ENCODE measurements around the gene WTAP.
"Not testable (repeated sequence)": the region's sequence is repeated elsewhere in the genome, so short reads cannot be mapped to it uniquely, and the experiment has no call there.

The WTAP gene

DNA sequence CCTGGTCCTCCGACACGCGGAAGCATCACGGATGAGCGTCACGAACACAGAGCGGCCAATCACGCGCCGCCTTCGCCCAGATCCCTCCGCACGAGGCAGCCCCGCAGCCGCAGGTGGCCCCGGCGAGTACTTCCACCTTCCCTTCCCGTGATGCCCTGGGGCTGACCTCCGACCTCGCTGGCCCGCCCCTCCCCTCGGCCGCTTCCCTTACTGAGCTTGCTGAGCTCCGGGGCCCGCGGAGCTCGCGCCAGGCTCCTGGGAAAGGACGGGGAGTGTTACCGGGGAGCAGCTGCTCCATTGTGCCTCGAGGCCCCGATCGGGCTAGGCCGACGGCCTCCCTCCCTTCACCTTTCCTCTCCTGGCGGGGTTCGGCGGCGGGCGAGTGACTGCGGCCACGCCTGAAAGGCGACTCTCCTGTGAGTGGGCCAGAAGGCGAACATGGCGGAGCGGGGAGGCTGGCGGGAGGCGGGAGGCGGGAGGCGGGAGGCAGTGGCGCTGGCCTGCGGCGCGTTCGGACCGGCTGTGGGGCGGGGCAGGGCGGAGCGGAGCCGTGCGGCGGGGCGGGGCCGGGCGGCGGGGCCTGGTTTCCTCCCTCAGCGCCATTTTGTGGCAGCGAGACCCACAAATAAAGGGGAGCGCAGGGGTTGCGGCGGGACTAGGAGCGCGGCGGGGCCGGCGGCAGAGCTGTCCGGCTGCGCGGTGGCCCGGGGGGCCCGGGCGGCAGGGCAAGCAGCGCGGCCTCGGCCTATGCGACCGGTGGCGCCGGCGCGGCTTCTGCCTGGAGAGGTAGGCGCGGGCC, at the start of gene WTAP:
TSS of gene WTAP (plus strand) at position 589 of the 799 bp plus-strand sequence. CDS start 8,760 bp downstream, outside the sequence.
- peak; percentile 90 for DNase-seq

DNA sequence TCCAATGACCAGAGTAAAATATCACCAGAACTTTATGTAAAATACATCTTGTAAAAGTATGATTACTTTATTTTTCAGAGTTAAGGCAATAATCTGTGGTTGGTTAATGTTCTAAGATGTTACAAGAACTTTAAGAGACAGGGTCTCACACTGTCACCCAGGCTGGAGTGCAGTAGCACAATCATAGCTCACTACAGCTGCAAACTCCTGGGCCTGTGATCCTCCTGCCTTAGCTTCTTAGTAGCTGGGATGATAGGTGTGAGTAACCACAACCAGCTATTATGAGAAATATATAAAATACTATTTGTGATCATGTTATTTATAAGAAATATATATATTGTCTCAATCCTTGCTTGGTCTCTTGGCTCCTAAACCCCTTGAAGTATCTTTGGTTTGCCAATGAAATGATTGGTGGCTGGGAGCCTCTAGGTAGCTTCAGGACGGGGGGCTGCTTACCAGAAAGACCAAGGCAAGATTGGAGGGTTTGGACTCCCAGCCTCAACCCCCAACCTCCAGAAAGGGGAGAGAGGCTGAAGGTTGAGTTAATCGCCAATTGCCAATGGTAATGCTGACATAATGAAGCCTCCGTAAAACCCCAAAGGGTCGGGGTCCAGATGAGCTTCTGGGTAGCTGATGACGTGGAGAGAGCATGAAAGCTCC, 49.7 kb upstream of the WTAP start:
- DNase-seq: no peak

DNA sequence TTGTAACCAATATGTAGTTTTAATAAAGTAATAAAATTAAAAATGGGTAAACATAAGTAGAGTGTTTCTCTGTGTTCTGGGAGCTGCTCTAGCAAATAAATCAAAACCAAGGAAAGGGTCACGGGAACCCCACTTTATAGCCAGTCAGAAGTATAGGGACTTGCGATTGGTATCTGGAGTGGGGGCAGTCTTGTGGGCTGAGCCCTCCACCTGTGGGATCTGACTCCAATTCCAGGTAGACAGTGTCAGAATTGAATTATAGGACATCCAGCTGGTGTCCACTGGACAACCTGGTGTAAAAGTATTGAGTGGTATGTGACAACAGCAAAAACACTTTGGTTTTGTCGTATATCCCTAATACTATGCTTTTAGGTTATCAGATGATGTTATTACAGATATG, 48.7 kb upstream of the WTAP start:
- no peak for DNase-seq

DNA sequence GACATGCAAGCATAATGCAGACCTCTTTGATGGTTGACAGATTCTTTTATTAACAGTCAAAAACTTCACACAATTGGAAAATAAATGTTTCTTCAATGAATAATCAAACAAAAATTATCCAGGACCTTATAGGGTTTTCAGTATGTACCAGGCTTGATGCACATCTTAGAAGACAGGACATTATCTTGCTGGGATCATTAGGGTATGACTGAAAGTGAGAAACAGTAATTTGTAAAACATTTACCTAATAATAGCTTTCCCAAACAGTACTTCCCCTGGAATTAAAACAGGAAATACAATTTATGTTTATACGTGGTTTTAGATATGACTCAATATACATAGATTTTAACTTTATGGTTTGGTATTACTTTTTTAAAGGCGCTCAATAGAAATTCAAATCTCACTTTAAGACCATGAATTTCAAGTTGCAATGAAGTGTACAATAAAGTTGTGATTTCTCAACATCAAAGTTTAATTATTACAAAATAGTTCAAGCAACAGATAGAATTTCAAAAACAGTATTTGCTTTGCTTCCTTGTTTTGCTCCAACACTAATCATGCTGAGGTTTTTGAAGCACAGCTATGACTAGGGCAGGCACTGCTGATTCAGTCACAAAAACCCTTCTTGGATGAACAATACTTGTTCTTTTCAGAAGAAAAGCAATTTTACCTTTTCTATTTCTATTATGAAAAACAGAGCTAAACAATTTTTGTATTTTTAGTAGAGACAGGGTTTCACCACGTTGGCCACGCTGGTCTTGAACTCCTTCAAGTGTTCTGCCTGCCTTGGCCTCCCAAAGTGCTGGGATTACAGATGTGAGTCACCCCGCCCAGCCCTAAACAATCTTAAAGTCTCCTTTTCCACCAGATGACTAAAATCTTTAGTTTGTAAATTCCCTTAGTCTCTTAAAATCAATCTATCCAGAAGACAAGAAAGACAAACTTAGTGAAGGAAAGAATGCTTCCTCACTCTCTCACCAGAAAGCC, 47.9 kb upstream of the WTAP start:
- DNase-seq: no peak

DNA sequence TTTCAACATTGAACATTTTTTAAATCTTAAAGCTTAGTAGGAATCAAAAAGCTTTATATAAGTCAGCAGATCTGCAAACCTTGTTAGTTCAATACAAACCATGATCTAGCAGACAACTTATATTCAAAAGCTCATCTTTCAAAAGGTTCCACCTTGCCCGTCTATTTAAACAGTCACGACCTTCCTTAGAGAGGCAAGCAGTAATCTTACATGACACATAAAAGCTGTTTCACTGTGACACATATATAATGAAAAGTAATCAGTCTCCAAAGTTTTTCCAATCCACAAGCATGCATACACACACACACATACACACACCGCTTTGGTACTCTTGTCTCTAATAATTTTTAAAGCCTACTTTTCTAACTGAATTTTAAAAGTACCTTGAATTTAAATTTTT, 47.2 kb upstream of the WTAP start:
- DNase-seq: no peak

DNA sequence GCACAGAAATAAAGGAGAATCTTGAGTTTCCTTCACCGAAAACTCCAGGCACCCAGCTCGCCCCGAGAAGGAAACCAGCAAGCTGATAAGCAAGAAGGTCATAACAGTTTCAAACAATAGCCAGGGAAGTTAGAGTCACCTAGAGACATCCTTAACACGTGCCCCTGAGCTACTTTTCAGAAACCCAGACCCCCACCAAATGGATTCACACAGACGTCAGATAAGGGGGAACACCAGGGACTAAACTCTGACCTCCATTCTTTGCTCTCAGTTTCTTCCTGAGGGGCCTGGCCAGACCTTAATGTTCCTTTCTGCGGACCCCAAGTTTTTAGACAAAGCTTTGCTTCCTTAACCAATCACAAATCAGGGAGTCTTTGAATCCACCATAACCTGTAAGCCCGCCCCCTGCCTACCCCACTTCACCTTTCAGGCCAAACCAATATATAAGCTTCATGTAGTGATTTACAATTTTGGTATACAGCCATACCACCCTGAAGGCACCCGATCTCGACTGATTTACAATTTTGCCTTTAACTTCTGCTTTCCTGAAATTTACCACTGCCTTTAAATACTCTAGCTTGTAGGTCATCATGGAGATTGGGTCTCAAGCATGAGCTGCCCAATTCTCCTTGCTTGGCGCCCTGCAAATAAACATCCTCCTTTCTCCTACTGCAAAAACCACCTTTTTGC, 46.0 kb upstream of the WTAP start:
- no peak for DNase-seq

DNA sequence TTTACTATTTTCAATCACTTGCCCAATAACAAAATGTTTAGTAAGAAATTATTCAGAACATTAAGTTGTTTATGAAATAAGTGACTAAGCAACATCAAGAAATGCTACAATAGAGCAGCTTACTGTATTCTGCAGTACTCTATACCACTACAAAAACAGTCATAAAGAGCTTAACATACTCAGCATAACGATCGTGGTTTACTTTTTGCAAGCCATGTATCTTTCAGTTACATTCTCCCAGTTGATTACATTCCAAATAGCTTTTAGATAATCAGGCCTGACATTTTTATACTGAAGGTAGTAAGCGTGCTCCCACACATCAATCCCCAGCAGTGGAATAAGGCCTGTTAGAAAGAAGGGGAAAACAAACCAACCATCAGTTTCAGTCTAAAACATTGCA, 45.0 kb upstream of the WTAP start:
- no peak for DNase-seq

DNA sequence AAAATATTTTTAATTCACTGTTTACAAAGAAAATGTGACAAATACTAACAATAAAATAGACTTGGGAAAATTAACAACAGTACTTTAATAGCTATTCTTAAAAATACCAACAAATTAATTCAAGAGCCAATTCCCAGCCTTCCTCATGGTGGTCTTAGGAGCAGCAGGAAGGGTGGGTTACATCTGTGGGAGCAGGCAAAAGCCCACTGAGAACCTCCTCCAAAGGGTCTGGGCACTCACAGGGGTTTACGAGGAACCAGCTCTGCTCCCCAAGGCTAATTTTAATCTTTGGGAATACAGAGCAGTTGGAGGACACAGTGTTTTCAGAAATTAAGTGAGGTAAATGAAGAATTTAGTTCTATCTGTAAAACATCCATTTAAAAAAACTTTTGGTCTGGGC, 44.5 kb upstream of the WTAP start:
- DNase-seq: no peak

DNA sequence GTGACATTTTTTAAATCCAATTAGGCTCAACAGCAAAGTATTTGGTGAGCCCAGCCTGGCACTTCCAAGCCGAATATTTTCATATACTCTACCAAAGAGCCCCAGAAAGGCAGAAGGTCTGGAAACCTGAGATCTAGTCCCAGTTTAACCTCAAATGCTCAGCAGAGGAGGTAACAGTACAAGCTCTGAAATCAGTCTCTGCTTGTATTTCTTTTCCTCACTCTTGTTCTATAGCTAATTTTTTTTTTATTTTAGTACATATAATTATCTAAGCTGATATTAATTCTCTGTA, 43.3 kb upstream of the WTAP start:
- no peak for DNase-seq

DNA sequence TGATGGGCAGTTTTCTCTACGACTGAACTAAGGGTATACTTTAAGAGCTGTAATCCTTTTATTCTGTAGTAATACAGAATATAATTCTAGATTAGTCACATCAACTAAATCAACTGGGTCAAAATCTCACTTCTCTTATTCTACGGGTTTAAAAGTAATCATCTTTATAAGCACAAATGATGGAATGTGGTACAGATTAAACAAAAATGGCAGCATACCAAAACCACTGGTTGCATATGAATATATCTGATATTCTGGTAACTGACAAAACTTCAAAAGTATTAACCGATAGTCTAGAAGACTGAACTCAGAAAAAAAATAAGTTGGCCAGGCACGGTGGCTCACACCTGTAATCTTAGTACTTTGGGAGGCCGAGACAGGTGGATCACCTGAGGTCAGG, 41.3 kb upstream of the WTAP start:
- no peak for DNase-seq

DNA sequence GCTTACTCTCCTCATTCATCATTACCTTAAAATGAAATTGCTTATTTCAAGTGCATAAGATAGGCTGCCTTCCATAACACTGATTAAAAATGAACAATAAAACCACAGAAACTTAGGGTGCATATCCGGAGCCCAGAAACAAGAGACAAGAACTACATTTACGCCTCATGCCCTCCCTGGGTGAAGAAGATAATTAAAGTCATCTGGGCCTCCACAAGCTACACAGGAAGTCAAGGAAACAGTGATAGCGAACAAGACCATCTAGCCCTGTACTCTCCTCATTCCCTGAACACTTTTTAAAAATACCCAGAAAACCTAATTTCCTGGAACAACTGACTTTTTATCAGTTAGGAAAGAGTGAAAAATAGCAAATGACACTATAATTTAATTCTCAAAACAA, 40.6 kb upstream of the WTAP start:
- no peak for DNase-seq

DNA sequence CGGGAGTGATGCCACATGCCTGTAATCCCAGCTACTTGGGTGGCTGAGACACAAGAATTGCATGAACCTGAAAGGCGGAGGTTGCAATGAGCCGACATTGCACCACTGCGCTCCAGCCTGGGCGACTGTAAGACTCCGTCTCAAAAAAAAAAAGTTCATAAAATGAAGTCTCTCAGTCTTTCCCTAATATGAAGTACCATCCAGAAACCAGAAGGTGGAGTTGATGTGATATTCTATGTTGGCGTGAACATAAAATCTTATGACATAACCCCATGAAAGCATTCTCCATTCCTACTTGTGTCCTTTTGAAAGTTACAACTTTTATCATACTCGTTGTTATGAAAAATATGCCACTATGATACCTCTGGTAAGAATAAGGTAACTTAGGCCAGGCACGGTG, 40.0 kb upstream of the WTAP start:
- no peak for DNase-seq

DNA sequence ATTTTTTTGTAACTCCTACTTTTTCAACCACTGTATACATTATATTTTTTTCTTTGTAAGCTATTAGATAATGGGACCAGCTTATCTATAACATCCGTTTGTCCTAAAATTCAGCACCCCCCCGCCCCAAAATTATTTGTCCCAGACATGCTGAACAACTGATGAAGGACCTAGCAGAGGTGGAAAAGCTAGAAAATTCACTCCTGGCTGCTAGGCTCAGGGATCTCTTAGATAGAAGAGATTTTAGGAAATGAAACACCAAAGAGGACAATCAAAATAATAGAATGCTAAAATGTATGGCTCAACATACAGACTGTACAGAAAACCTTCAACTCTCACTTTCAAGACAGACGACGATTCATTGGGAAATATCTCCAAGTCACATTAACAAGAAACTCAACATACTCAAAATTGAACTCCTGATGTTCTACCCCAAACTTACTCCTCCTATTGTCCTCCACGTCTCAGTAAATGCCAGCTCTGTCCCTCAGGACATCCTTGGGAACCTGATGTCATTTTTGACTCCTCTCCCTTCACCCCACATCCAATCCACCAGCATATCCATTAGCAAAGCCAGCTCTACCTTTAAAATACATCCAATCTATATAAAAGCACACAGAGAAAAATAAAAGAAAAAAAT, 38.9 kb upstream of the WTAP start:
- DNase-seq: no peak

DNA sequence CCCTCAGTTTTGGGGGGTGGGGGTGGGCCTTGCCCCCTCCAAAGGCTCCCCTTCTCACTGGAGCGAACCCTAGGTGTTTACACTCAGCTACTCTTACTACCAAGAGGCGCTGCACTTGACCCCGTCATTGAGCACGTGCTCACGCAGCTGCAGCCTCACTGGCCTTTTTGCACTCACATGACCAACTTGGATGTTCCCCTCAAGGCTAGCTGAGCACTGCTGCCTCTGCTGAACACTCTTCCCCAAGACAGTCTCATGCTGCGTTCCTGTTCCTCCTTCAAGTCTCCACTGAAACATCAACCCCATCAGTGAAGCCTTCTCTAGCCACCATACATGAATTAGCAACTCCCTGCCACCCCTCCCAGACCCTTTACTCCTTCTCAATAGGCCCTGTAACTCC, 38.3 kb upstream of the WTAP start:
- no peak for DNase-seq

DNA sequence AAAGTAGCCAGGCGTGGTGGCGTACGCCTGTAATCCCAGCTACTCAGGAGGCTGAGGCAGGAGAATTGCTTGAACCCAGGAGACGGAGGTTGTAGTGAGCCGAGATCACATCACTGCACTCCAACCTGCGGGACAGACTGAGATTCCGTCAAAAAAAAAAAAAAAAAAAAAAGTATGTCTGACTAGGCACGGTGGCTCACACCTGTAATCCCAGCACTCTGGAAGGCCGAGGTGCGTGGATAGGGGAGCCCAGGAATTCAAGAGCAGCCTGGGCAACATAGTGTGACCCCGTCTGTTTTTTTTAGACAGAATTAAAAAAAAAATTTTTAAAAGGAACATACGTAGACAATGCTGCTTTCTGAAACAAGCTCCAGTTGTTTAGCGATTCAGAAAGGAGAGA, 37.2 kb upstream of the WTAP start:
- DNase-seq: not testable (repeated sequence)

DNA sequence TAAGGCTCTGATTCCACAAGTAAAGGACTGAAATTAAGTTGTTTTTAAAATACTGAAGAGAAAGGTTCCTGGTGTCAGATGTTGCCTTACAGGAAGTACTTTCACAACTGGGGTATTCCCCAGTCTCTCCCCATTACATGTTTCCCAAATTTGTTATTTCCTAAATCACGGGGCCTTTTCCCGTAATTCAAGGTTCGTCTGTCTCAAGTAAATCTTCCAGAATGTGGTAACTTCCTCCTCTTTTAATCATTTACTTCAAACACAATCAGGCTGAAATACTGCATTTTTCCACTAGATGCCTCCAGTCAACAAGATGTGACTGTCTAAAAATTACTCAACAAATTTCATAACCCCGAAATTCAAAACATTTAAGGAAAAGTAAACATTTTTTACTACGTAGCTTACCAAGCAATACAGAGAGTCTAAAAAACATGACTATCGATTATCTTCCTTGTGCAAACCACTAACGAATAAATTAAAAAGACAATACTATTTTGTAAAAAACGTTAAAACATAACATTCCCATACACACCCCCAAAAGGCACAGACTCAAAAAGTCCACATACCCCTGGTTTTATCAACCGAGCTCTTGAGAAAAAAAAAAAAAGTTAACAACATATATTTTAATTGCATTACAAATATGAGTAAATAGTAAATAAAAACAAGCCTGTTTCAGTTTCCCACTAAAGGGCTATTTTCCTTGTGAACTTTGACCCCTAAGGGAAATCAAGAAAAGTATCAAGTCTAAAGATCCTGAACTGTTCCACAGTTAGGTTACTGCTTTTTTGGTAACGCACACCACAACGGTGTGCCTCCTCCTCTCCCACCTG, 36.0 kb upstream of the WTAP start:
- DNase-seq: no peak

DNA sequence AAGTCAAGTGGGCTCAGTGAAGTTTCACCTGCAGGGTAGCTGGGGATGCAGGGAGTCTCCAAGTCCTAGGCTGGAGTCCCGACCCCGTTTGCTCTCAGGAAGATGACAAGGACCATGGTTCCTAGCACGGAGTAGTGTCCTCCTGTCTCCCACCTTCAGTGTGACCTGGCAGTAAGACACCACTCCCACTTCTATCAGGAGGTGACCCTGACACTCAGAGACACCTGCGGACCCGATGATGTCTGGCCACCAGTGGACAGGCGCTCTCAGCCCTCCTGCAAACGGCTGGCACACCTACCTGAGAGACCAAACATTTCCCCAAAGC, 35.4 kb upstream of the WTAP start:
- no peak for DNase-seq

DNA sequence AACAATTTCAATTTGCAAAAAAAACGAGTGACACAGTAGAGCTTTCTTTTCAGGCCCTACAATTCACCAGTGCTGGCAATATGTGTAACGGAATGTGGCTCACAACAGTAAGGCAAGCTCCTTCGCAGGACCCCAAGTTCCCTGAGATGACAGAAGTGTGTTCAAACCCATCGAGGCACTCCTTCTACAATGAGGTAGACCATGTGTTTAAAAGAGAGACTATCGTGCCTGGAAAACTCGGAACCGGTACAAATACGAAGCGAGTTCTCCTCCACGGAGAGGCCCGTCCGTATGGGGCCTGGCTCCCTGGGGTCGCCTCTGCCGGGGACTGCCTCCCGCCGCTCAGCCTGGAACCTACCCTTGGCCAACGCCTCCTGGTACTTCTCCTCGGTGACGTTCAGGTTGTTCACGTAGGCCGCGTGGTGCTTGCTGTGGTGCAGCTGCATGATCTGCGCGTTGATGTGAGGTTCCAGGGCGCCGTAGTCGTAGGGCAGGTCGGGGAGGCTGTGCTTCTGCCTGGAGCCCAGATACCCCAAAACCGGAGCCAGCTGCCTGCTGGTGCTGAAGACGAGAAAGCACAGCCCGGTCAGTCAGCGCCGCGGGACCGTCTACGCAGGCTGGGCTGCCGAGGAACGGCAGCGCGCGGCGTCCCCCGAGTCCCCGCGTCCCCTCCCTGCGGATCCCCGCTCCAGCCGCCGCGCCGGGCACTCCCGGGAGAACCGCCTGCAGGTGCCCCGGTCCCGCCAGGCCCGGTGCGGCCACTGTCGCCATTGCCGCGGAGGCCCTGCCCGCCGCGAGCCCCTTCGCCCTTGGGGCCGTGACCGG, 34.8 kb upstream of the WTAP start:
- no peak for DNase-seq

DNA sequence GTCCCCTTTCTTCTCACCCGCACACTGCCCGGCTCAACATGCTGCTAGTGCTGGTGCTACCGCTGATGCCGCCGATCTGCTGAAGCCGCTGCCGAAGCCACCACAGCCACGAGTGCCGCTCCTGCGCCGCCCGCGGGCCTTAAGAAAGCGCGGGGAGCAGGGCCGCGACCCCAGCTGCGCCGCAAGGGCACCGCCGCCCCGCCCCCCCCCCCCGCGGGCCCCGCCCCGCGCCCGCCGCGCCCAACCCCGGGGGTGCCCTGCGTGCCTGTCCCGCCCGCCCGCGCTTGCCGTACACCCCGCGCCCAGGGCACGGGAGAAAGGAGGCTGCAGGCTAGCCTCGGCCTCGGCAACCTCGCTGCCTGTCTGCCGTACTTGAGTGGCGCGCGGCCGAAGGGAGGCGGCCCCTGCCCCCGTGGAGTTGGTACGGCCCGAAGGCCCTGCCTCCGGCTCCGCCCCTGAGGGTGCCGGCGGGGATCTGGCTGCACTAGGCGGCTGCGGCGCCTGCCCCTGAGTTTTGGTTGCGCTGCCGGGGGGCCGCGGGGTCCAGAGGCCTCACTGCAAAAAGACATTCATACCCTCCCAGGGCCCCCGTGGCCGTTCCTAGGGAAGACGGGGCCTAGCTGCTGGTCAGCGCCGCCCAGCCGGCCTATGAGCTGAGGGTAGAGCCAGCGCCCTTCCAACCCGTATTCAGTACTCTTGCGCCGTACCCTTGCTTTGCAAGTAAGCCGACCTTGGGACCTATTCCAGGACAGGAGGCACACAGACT, 34.0 kb upstream of the WTAP start, which contains the start of gene SOD2:
TSS of gene SOD2 (minus strand) at position 114 of the 766 bp plus-strand sequence. CDS start at position 40, 74 bp downstream.
- peak; percentile 71 for DNase-seq
